Left lung (tissue), 10 donors: Measurements from ENCODE around the gene AGT. TPM values are rescaled to one million over a fixed set of nuclear protein-coding genes. Genes with fewer than 3 reads are reported as not detected.

ENCODE experiments used
- ATAC-seq: fragments of 200-7000 bp; cut with Tn5 transposase; one replicate; pipeline ENCODE4 v1.9.1; 2020; ENCODE audit warnings: moderate library complexity
- DNase-seq, 4 donors: peaks; one replicate each; pipeline ENCODE4 v3.0.0-alpha.2; 2013 to 2020
- H3K27ac ChIP-seq, 2 donors: fragments of 200-600 bp; sonication (generic) in 1 of 2; one replicate each; pipeline versions ENCODE4 v1.5.0 to v1.8.0; 2020 to 2021
- H3K27me3 ChIP-seq, 2 donors: fragments of 200-600 bp; sonication (generic) in 1 of 2; one replicate each; pipeline versions ENCODE4 v1.5.0 to v1.8.0; 2020 to 2021
- H3K36me3 ChIP-seq, 2 donors: fragments of 200-600 bp; sonication (generic) in 1 of 2; one replicate each; pipeline versions ENCODE4 v1.5.0 to v1.8.0; 2020 to 2021
- H3K4me1 ChIP-seq, 2 donors: fragments of 200-600 bp; one replicate each; pipeline ENCODE4 v1.8.0; 2021
- H3K4me3 ChIP-seq, 2 donors: fragments of 200-600 bp; sonication (generic) in 1 of 2; one replicate each; pipeline versions ENCODE4 v1.5.0 to v1.8.0; 2020 to 2021; ENCODE audit warnings: mild to moderate bottlenecking in 1 of 2
- H3K9me3 ChIP-seq, 2 donors: fragments of 200-600 bp; sonication (generic) in 1 of 2; one replicate each; pipeline versions ENCODE4 v1.5.0 to v1.8.0; 2020 to 2021
- CTCF ChIP-seq, 2 donors: fragments of 200-600 bp; sonication (generic) in 1 of 2; IDR thresholded peaks; one replicate each; pipeline versions ENCODE4 v1.5.0 to v1.8.0; 2021; ENCODE audit warnings: antibody characterized with exemption in 2 of 2
- intact Hi-C, 2 donors: fragments of 100-400 bp; cut with DNase I; formaldehyde crosslinking; loops; one replicate each; pipeline versions ENCODE4 v1.11.2 to v1.14.2; 2022
- polyA plus RNA-seq, 6 donors: library from polyadenylated mRNA; unstranded; fragments of 120-200 nt; gene quantifications; one replicate each; pipeline ENCODE4 v1.2.1, GENCODE V29; 2013; ENCODE audit not compliant: insufficient read length in 6 of 6
- total RNA-seq, 2 donors: library from RNA; stranded (reverse); fragmentation: NEBNext Ultra II Directional; extraction: Animal tissue kit (Norgen Biotek cat#: 25700); gene quantifications; one replicate each; pipeline ENCODE4 v1.2.1, GENCODE V29; 2021
- donor health status: DM: no; HTN: yes; CAD: no.
- donor health status: DM: no; HTN: no; CAD: no.

The AGT gene
- total and polyA plus RNA-seq, 8 donors = 0.28 to 2.9 (median 0.71) TPM

- Histone ChIP-seq H3K27me3 (no peaks in the 10 kb centered on the region), H3K4me3 (no peak overlapping the region), H3K36me3 (no peaks in the 10 kb centered on the region), H3K4me1 (peaks cover 0 to 14% of the 10 kb centered on the region in 2 donors), H3K9me3 (no peaks in the 10 kb centered on the region), H3K27ac (no peak overlapping the region)
- ATAC-seq = no peak
- DNase-seq = no peak
- intact Hi-C loops = no loop called here
- no peak for TF ChIP-seq CTCF (IDR thresholded peaks at IDR 0.05)
These were observed 35.7 kb upstream of the AGT start for GRCh38 chr1:230749635-230750034.

GRCh38 chr1:230749150-230749549 lies 35.2 kb upstream of the AGT start:
- intact Hi-C loops = no loop called here
- Histone ChIP-seq H3K4me1 (peaks cover 0 to 14% of the 10 kb centered on the region in 2 donors), H3K4me3 (no peak overlapping the region), H3K27ac (no peak overlapping the region), H3K9me3 (no peaks in the 10 kb centered on the region), H3K36me3 (no peaks in the 10 kb centered on the region), H3K27me3 (no peaks in the 10 kb centered on the region)
- no peak for TF ChIP-seq CTCF (IDR thresholded peaks at IDR 0.05)
- DNase-seq (no peak), ATAC-seq (no peak)

- TF ChIP-seq CTCF (IDR thresholded peaks at IDR 0.05) = no peak
- Histone ChIP-seq H3K4me3 (peak overlapping the region in 1 of 2 donors; percentile 14), H3K9me3 (no peaks in the 10 kb centered on the region), H3K4me1 (peaks cover 0 to 6% of the 10 kb centered on the region in 2 donors), H3K27me3 (no peaks in the 10 kb centered on the region), H3K27ac (no peak overlapping the region), H3K36me3 (no peaks in the 10 kb centered on the region)
- DNase-seq = no peak
- intact Hi-C loops = no loop called here
- no peak for ATAC-seq
These were observed 34.2 kb upstream of the AGT start for GRCh38 chr1:230747890-230748800.

- H3K27me3 ChIP-seq = no peaks in the 10 kb centered on the region
- no peaks in the 10 kb centered on the region for H3K9me3 ChIP-seq
- intact Hi-C loops = no loop called here
- no peaks in the 10 kb centered on the region for H3K4me1 ChIP-seq
- no peak for TF ChIP-seq CTCF (IDR thresholded peaks at IDR 0.05)
- peak; percentile 64 for ATAC-seq
- H3K27ac ChIP-seq = no peak within 1 kb of the TSS
- no peak for DNase-seq
- no peaks in the 10 kb centered on the region for H3K36me3 ChIP-seq
- peak within 1 kb of the TSS in 1 of 2 donors; percentile 14 for H3K4me3 ChIP-seq
These were observed 33.3 kb upstream of the AGT start, which contains the start of gene CAPN9 for GRCh38 chr1:230747127-230747730. Gene CAPN9, plus strand, starts transcription at chr1:230747388. Its CDS starts 109 bp downstream, at chr1:230747497.

- intact Hi-C loops = no loop called here
- Histone ChIP-seq H3K27me3 (no peaks in the 10 kb centered on the region), H3K9me3 (no peaks in the 10 kb centered on the region), H3K4me1 (no peaks in the 10 kb centered on the region), H3K27ac (no peak overlapping the region), H3K36me3 (no peaks in the 10 kb centered on the region), H3K4me3 (no peak overlapping the region)
- no peak for ATAC-seq
- TF ChIP-seq CTCF (IDR thresholded peaks at IDR 0.05) = no peak
- DNase-seq = no peak
These were observed 32.7 kb upstream of the AGT start for GRCh38 chr1:230746617-230747016.
